Progenitor cell of endocrine pancreas (in vitro differentiated cells): ENCODE measurements around the gene NDRG4. TPM values are rescaled to one million over a fixed set of nuclear protein-coding genes. Genes with fewer than 3 reads are reported as not detected.

Experiments
- DNase-seq: peaks from one replicate; pipeline ENCODE4 v3.0.0; 2021; ENCODE audit warnings: low spot score; ENCODE audit not compliant: unreplicated experiment
- H3K27ac Mint-ChIP-seq: 2 replicates; pipeline ENCODE4 v1.8.0; 2021; ENCODE audit warnings: mild to moderate bottlenecking, moderate library complexity, mixed read lengths
- H3K27me3 Mint-ChIP-seq: 2 replicates; pipeline ENCODE4 v1.8.0; 2021; ENCODE audit warnings: mixed read lengths
- H3K36me3 Mint-ChIP-seq: 2 replicates; pipeline ENCODE4 v1.8.0; 2022; ENCODE audit warnings: mixed read lengths; ENCODE audit not compliant: insufficient read depth
- H3K4me1 Mint-ChIP-seq: 2 replicates; pipeline ENCODE4 v1.8.0; 2021; ENCODE audit warnings: low read depth, mixed read lengths
- H3K4me3 Mint-ChIP-seq: 2 replicates; pipeline ENCODE4 v1.8.0; 2021; ENCODE audit warnings: low read depth, mild to moderate bottlenecking, moderate library complexity, mixed read lengths
- H3K9me3 Mint-ChIP-seq: 2 replicates; pipeline ENCODE4 v1.8.0; 2021; ENCODE audit warnings: low read depth, mixed read lengths
- total RNA-seq: library from RNA; stranded (reverse); gene quantifications from 2 replicates; pipeline ENCODE4 v1.2.1, GENCODE V29; 2021
- TF ChIP-seq, protein P1 (sequence below): fragments of 200-600 bp; sonication (generic); IDR thresholded peaks from one replicate; pipeline ENCODE4 v1.5.0; 2021; ENCODE audit warnings: antibody characterized with exemption, mild to moderate bottlenecking; ENCODE audit not compliant: unreplicated experiment

NDRG4 gene
- total RNA-seq, 1 donor from 2014 or later: 25.7 TPM

GRCh38 chr16:58556678-58557077 is 56.7 kb downstream of the NDRG4 start:
- DNase-seq: no peak
- H3K9me3 Mint-ChIP-seq: no peaks in the 10 kb centered on the region
- H3K27ac Mint-ChIP-seq: no peak overlapping the region
- no peak overlapping the region for H3K4me3 Mint-ChIP-seq
- H3K36me3 Mint-ChIP-seq: peaks cover 16% of the 10 kb centered on the region
- H3K4me1 Mint-ChIP-seq: no peaks in the 10 kb centered on the region
- TF ChIP-seq, protein P1, sequence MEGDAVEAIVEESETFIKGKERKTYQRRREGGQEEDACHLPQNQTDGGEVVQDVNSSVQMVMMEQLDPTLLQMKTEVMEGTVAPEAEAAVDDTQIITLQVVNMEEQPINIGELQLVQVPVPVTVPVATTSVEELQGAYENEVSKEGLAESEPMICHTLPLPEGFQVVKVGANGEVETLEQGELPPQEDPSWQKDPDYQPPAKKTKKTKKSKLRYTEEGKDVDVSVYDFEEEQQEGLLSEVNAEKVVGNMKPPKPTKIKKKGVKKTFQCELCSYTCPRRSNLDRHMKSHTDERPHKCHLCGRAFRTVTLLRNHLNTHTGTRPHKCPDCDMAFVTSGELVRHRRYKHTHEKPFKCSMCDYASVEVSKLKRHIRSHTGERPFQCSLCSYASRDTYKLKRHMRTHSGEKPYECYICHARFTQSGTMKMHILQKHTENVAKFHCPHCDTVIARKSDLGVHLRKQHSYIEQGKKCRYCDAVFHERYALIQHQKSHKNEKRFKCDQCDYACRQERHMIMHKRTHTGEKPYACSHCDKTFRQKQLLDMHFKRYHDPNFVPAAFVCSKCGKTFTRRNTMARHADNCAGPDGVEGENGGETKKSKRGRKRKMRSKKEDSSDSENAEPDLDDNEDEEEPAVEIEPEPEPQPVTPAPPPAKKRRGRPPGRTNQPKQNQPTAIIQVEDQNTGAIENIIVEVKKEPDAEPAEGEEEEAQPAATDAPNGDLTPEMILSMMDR: no peak
- H3K27me3 Mint-ChIP-seq: no peaks in the 10 kb centered on the region

Other genes starting within 250 kb of the NDRG4 start
- not detected in 2 replicates for gene PRSS54, start 205.1 kb upstream of the NDRG4 start, total RNA-seq
- 9.5 and 9.9 TPM in 2 replicates for gene GINS3, start 107.7 kb upstream of the NDRG4 start, total RNA-seq
- 33.7 and 35.4 TPM in 2 replicates for gene SETD6, start 15.4 kb downstream of the NDRG4 start, total RNA-seq
- gene CNOT1, start 129.7 kb downstream of the NDRG4 start, total RNA-seq: 233 and 235 TPM in 2 replicates
- gene SLC38A7, start 184.6 kb downstream of the NDRG4 start, total RNA-seq: 43.4 and 43.7 TPM in 2 replicates
- gene GOT2, start 234.2 kb downstream of the NDRG4 start, total RNA-seq: 79.8 and 82.9 TPM in 2 replicates